GM21390 (cell line): ENCODE results near the gene COX19.

ENCODE experiments used
- ATAC-seq: cut with Tn5 transposase; IDR thresholded peaks from one replicate; pipeline ENCODE4 v1.9.1; 2021; ENCODE audit not compliant: unreplicated experiment

The COX19 gene, protein sequence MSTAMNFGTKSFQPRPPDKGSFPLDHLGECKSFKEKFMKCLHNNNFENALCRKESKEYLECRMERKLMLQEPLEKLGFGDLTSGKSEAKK

DNA sequence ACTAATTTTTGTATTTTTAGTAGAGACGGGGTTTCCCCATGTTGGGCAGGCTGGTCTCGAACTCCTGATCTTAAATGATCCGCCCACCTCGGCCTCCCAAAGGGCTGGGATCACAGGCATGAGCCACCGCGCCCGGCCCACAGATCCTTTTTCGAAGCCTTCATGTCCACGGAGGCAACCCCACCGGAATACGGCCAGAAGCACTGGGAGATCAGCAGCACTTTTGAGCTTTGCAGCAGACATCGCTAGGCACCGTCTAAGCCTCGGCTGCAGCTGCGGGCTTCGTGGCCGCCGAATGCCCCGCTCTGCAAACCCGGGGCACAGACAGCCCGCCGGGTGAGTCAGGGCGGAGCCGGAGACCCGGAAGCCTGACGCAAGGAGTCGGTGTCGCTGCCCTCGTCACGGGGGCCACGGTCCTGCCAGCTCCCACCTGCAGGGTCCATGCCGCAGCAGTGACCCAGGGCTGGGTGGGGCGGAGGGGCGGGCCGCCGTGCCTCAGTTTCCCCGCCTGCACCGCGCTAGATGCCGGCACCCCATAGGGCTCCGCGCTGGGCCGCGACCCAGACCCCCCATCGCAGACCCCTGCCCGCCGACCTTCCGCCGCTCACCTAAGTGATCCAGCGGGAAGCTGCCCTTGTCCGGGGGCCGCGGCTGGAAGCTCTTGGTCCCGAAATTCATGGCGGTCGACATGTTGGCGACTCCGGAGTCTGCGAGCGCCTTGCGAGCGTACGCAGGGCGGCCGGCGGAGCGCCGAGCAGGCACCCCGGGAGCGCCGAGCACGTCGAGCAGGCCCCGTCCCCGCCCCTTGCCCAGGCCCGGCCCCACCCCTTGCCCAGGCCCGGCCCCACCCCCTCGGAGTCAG lies at the start of gene COX19:
TSS of gene COX19 (minus strand) at position 730 of the 862 bp plus-strand sequence. CDS start at position 690, 40 bp downstream.
- ATAC-seq = peak; percentile 80

DNA sequence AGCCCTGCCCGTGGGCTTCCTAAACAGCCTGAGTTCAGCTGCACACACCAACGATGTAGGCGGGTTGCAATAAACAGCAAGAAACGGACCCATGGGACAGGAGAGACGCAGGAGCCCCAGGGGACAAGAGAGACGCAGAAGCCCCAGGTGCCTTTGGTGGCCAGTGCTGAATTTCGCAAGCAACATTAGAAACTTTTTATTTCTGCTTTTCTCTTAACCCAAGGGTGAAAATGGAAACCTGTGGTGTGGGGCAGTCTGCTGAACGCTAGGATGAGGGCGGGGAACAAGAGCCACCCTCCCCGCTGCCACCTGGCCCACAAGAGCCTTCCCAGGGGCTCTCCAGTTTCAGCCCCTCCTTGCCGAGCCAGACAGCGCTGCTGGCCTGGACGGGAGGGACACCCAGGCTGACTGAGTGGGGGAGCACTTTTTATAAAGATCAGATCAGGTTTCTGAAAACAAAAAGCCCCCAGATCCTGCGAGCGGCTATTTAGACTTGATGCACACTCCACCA lies 49.0 kb upstream of the COX19 start:
- ATAC-seq = peak; percentile 60

DNA sequence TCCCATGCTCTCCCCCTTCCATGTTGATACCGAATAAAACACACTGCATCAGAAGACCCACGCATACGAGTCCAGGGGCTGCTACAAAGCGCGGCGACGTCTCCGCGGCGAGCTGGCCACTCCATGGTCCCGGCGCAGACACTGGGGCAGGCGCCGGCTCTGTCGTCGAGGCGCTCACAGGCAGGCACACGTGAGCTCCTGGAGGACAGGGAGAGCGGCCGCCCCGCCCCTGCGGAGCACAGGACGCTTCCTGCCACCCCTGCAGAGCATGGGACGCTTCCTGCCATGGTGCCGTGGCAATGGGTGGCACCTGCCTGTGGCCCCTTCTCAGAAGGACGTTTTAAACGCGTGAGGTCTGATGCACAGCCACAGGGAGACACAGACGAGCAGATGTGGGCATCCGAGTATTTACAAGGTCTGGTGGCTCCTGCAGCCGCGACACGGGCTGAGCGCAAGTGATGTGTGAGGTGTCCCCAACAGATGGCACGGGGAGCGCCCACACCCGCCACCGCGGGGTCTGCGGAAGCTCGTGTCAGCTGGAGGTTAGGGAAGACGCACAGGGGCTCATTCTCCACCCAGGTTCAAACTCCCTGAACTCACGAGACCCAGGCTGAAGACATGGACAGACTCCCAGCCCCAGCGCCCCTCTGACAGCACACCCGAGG lies 47.6 kb upstream of the COX19 start:
- ATAC-seq = no peak

DNA sequence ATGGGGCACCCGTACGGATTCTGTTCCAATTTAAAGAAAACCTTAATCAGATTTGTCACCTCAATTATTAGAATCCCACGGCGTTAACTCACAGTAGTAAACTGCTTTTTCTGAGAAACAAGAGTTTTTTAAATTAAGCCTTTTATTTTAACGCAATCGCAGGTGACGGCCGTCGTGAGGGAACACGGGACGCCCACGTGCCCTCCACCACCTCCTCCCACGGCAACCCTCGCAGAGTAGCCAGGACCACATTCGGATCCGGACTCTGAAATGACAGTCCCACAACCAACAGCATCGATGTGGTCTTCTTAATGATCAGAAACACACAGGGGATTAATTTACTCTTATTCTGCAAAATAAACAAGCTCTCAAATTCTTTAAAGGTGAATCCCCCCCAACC lies 47.0 kb upstream of the COX19 start:
- ATAC-seq = no peak

DNA sequence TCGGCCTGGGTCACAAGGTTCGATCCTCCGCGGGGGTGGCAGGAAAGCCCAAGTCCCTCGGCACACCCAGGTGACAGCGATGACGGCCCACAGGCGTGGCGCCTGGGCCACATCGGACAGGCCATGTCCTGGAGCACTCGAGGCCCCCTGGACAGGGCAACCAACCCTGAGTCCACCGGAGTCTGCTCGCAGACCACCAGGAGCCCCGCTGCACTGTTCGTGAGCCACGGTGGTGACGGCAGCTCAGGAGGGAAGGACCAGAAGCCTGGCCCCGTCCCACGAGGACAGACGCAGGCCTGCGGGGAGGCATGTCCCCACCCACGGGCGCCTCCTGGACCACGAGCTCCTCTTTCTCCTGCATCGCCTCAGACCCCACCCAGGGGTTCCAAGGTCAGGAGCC lies 46.6 kb upstream of the COX19 start:
- ATAC-seq = no peak

DNA sequence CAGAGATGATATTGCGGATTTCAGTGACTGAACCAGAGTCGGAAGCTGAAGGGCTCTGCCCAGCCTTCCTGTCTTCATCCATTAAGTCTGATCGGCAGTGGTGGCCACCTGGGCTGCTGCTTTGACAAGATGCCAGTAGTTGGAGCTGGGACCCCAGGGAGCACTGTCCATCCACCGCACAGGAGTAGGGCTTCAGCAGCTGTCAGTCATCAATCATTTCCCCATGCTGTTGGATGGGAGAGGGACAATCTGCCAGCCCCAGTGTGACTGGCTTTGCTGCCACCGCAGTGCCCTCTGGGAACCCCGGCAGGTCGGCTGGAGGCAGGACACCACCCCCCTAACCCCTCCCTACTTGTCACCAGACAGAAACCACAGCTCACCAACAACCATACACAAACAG lies 46.0 kb upstream of the COX19 start:
- ATAC-seq = no peak

DNA sequence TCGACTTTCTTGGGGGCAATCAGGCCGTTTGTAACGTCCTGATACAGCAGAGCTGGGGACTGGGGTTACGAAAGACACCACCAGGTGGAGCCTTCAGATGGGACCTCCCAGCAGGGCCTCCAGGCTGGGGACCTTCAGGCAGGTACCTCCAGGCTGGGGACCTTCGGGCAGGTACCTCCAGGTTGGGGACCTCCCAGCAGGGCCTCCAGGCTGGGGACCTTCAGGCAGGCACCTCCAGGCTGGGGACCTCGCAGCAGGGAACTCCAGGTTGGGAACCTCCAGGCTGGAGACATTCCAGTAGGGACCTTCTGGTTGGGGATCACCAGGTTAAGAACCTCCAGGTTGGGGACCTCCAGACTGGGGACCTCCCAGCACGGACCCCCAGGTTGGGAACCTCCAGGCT lies 45.5 kb upstream of the COX19 start:
- ATAC-seq = no peak

DNA sequence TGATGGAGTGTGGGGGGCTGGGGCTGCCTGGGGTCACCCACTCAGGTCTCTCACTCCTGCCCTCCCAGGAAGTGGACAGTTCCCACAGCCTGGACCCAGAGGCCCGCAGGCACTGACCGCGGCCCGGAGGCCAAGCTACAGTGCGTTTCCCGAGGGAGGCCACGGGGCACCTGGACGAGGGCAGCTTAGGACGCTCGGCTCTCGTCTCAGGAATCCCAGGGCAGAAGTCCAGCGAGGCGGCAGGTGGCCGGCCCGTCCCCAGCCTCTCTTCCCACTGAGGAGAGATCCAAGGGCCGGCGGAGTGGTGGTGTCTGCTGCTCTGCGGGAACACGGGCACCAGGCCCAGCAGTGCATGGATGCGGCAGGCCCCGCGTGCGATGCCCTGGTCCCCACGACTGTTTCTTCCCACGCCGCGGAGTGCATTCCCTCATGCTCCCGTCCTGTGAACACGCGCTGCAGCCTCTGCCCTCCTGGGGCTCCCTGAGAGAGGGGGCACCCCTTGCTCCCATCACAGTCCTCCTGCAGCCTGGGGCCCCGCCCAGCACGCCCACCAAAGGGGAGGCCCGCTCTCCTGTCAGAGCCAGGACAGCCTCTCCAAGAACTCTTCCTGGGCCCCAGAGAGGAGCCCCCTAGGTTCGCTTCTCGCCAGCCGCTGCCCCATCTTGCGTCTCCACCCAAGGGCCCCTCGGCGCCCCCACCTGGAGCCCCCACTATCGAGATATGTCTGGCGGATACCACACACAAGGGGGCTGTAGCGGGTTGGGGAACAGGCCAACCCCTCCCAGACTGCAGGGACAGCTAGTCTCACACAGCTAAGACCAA lies 44.7 kb upstream of the COX19 start:
- no peak for ATAC-seq

DNA sequence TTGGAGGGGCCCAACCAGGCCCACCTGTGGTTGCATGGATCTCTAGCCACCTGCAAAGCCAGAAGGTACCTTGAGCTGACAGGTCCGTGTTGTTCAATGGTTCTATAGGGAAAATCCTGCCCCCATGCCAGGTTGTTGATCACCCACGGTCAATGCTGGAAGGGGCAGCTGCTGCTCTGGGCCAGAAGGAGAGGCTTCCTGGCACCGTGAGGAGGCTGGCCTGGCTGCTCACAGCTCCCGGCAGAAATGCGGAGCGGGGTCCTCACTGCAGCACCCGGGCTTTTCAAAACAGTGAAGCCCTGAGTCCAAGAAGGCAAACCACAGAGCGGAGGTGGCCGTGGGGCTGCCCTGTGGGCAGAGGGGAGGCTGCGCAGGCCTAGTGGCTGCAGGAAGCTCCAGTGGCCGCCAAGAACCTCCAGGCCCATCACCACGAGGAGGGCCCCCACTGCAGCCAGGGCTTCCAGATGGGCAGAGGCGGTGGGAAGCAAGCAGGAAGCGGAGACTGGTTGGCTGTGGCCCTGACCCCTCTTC lies 44.0 kb upstream of the COX19 start:
- ATAC-seq = no peak

DNA sequence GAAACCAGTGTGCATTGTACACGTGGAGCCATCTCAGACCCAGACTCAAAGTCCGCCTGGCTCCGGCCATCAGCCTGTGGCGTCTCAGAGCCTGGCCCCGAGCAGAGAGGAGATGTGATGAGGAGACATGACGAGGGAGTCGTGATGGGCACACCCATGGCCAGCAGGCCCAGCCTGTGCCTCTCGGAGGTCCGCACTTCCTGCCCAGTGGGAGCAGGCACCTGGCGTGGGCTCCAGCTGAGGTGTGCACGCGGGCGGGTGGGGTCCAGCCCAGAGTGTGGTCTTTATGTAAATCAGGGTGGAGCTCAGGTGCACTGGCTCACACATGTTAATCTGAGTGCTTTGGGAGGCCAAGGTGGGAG lies 43.0 kb upstream of the COX19 start:
- no peak for ATAC-seq

DNA sequence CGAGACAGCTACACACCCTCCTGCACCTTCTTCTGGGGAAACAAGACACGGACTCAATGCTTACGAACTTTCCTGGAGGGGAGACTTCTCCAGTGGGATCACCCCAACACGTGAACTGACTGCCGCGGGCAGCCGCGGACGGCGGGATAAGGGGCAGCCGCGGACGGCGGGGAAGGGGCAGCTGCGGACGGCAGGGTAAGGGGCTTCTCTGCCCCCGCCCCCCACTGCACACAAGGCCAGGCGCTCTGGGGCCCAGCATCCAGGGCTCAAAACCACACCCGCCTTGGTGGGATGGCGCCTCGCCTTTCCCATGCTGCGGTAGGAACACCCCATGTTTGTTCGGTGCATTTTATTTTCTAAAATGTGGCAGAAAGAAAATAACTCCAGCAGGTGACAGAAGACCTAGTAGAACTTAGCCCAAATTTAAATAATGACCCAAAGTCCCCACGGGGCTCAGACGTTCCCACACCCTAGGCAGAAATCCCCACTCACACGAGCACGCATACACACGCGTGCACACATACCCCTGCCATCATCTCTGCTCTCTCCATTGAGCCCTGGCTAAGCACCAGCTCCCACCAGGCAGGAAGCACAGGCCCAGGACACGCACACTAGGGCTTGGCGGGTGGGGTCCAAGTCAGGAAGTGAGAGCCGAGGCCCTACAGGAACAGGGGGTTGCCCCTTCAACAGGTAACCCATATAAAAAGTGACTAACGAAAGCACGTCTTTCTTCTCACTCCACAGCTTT lies 42.4 kb upstream of the COX19 start:
- no peak for ATAC-seq

DNA sequence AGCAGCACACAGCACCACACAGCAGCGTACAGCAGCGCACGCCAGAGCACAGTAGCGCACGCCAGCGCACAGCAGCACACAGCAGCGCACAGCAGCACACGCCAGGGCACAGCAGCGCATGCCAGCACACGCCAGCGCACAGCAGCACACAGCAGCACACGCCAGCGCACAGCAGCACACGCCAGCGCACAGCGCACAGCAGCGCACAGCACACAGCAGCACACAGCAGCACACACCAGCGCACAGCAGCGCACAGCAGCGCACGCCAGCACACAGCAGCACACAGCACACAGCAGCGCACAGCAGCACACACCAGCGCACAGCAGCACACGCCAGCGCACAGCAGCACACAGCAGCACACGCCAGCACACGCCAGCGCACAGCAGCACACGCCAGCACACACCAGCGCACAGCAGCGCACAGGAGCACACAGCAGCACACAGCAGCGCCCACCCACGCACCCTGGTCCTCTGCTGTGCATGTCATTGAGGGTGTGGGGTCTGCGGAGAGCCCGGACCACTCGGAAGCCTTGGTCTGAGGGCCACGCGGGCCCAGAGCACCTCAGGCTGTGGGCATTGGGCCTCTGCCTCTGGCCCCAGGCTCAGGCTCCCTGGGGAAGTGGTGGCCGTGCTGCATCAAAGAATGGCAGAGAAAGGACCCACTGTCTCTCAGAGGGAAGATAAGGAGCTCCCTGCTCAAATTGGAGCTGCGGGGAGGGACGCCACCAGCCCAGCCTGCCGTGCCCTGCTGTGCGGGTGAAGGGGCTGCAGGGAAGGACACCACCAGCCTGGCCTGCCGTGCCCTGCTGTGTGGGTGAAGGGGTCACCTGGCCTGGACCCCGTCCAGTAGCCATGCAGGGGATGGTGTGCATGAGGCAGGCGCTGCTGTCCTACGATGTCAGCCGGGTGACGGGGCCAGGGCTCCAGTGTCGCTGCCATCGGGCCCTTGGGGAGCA lies 41.5 kb upstream of the COX19 start:
- ATAC-seq = no peak

DNA sequence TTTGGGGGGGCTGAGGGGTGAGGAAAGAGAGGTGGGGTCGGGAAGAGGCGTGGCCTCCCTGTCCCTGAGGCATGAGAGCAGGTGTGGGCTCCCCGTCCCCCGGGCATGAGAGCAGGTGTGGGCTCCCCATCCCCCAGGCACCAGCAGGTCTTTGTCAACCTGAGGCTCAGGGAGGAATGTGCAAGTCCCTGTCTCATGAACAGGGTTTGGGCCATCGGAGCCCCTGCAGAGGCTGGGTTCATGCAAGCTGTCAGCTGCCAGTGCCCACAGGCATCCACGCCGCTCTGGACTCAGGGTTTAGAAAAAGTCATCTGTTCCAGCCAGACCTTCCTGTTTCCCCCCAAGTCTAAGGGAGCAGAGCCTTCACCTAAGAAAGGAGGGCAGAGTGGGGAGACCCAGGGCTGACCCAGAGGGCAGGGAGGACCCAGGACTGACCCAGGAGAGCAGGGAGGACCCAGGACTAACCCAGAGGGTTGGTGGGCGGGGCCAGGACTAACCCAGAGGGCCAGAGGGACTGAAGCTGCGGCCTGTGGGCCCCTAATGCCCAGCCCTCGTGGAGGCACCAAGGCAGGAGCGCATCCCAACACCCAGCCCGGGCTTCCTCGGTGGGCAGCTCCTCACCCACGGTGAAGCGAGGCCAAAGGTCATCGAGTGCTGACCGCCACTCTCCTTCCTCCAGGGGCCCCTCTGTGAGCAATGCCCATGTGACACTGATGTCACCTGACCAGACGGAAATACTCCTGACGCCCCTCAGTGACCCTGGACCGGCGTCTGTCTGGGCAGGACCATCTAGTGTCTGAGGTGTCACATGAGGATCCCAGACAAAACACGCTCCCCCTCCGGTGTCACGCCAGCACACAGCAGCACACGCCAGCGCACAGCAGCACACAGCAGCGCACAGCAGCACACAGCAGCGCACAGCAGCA lies 40.1 kb upstream of the COX19 start:
- ATAC-seq = no peak

DNA sequence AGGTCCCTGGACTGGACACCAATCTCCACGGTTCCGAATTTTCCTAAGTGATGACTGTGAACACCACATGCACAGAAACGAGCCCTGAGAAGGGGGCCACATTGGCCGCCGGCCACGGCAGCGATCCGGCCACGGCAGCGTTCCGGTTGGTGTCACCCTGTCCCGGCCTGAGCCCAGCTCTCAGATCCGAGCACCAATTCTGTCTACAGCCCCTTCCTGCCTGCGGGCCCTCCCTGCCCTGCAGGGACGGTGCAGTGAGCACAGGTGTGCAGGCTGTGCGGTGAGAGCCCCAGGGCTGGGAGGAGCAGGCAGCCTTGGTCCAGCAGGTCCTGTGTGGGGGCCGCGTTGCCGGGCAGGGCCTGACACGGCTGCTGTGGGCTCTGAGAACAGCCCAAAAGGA lies 39.3 kb upstream of the COX19 start:
- no peak for ATAC-seq

DNA sequence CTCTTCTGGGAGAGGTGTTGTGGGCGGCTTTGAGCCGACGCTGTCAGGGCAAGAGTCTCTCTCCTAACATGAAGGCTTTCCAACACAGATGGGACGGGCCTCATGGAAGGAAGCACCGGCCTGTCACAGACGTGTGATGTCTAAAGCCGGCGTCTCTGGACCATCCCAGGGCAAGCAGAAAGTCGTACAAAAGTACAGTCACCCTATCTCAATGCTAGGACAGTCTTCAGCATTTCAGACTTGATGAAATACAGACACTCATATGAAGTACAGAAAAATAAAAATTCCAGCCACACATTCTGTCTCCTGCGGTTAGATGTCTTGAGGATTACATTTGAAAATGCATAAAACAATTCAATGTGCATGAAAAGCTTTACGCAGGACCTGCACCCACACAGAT lies 38.2 kb upstream of the COX19 start:
- no peak for ATAC-seq

DNA sequence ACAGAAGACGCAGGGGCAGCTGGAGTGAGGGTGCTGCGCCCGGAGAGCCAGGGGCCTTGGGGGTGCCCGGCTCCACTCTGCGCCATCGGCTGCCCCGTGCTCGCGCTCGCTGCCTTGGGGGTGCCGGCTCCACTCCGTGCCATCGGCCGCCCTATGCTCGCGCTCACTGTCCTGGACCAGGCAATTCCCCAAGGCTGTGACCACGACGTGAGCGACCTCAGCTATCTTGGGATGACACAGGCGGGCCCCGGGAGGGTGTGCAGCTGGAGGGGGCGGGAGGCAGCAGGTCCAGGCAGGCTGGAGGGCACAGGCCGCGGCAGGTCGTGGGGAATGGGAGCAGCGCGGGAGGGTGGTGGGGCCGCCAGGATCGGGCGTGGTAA lies 37.4 kb upstream of the COX19 start:
- ATAC-seq = no peak

DNA sequence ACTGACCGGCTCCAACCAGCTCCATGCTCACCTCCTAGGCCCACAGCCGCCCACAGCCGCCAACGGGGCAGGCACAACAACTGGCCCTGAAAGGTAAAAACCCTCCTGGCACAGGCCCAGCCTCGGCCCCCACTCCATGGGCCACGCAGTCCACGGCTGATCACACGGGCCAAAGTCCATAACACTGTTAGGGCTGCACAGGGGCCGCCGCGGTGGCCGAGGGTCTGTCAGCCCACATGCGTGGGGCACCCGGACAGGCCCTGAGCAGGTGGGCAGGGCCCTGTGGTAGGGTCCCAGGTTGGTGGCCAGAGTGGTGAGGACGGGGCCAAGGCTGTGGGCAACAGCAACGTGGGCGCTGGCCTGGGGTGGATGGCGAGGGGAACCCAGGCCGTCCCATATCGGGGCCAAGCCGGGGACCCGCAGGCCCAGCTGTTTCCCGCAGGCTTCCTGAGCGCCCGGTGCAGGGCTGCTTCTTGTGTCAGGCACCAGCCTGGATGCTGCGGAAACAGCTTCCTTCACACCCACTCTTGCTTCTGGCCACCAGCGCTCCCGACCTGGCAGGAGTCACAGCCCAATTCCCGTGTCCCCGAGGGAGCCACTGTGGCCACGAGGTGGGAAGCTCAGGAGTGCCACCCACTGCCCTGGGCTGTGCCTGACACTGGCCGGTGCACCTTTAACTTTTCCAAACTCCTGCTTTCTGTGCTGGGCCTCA lies 36.8 kb upstream of the COX19 start:
- no peak for ATAC-seq
